KMS-11 (cell line): ENCODE results near the gene AKAP13.

Source experiments
- H2AFZ ChIP-seq: fragments of 200-600 bp; sonication (generic); 2 replicates; pipeline ENCODE4 v1.6.1; 2016; ENCODE audit warnings: antibody characterized with exemption, mixed run types, low read depth
- H3K27ac ChIP-seq: fragments of 200-600 bp; sonication (generic); 2 replicates; pipeline ENCODE4 v1.6.1; 2016; ENCODE audit warnings: mild to moderate bottlenecking, mixed run types
- H3K27me3 ChIP-seq: fragments of 200-600 bp; sonication (generic); 2 replicates; pipeline ENCODE4 v1.6.1; 2017; ENCODE audit warnings: mild to moderate bottlenecking, low read depth, mixed run types, moderate library complexity; ENCODE audit not compliant: insufficient read depth
- H3K36me3 ChIP-seq: fragments of 200-600 bp; sonication (generic); 2 replicates; pipeline ENCODE4 v1.6.1; 2017; ENCODE audit warnings: mild to moderate bottlenecking, mixed run types; ENCODE audit not compliant: insufficient read depth
- H3K4me1 ChIP-seq: fragments of 200-600 bp; sonication (generic); 2 replicates; pipeline ENCODE4 v1.6.1; 2016; ENCODE audit warnings: mild to moderate bottlenecking, low read depth, mixed run types; ENCODE audit not compliant: poor library complexity, severe bottlenecking
- H3K4me2 ChIP-seq: fragments of 200-600 bp; sonication (generic); 2 replicates; pipeline ENCODE4 v1.7.0; 2016; ENCODE audit warnings: mild to moderate bottlenecking, mixed run types
- H3K4me3 ChIP-seq: fragments of 200-600 bp; sonication (generic); IDR thresholded peaks from 2 replicates; pipeline ENCODE4 v1.6.1; 2017; ENCODE audit warnings: low read depth, low read length, mixed read lengths; ENCODE audit not compliant: insufficient read depth
- H3K79me2 ChIP-seq: fragments of 200-600 bp; sonication (generic); 2 replicates; pipeline ENCODE4 v1.6.1; 2016; ENCODE audit warnings: low read depth, mixed run types; ENCODE audit not compliant: insufficient read depth
- H3K9ac ChIP-seq: fragments of 200-600 bp; sonication (generic); 2 replicates; pipeline ENCODE4 v1.6.1; 2016; ENCODE audit warnings: mild to moderate bottlenecking, mixed run types
- H4K20me1 ChIP-seq: fragments of 200-600 bp; sonication (generic); 2 replicates; pipeline ENCODE4 v1.6.1; 2016; ENCODE audit warnings: mild to moderate bottlenecking, mixed run types; ENCODE audit not compliant: insufficient read depth
- TF ChIP-seq, protein P1 (sequence below): fragments of 200-600 bp; sonication (generic); conservative IDR thresholded peaks from 2 replicates; pipeline ENCODE4 v1.6.1; 2017; ENCODE audit warnings: low read depth, mild to moderate bottlenecking, antibody characterized with exemption, low read length, moderate library complexity, mixed read lengths

Gene AKAP13

DNA sequence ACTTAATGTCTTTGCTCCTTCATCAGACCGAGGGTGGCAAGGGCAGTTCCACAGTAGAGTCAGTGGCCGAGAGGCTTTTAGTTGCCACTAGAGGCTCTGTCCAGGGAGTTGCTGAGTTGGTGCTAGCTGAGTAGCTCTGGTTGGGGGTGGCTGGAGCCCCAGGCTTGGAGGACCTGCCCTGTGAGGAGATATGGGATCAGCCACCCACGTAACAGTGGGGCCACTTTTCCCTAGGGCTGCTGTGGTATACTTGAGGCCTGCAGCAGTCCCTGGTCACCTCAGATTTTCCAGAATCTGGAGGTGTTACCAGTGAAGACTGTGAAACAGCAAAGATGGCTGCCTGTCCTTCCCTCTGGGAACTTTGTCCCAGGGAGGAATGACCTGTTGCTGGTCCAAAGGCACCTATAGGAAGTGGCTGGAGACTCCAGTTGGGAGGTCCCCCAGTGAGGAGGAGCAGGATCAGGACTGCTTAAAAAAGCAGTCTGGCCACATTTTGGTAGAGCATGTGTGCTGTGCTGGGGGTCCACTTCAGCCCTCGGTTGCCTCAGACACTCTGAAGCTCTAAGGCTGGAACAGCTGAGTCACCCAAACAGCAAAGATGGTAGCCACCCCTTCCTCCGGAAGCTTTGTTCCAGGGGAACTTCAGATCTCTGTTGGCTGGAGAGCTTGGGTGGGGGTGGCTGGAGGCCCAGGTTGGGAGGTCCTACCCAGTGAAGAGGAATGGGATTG is 72.9 kb downstream of the AKAP13 start:
- H3K79me2 ChIP-seq, result peaks cover 5% of the 10 kb centered on the region; the same call in 1 of the 2 replicates
- H3K27ac ChIP-seq, result no peak overlapping the region
- no peaks in the 10 kb centered on the region for H3K36me3 ChIP-seq
- TF ChIP-seq, protein P1, sequence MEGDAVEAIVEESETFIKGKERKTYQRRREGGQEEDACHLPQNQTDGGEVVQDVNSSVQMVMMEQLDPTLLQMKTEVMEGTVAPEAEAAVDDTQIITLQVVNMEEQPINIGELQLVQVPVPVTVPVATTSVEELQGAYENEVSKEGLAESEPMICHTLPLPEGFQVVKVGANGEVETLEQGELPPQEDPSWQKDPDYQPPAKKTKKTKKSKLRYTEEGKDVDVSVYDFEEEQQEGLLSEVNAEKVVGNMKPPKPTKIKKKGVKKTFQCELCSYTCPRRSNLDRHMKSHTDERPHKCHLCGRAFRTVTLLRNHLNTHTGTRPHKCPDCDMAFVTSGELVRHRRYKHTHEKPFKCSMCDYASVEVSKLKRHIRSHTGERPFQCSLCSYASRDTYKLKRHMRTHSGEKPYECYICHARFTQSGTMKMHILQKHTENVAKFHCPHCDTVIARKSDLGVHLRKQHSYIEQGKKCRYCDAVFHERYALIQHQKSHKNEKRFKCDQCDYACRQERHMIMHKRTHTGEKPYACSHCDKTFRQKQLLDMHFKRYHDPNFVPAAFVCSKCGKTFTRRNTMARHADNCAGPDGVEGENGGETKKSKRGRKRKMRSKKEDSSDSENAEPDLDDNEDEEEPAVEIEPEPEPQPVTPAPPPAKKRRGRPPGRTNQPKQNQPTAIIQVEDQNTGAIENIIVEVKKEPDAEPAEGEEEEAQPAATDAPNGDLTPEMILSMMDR, result no peak
- H3K27me3 ChIP-seq, result no peaks in the 10 kb centered on the region
- no peaks in the 10 kb centered on the region for H4K20me1 ChIP-seq
- no peak overlapping the region for H3K9ac ChIP-seq
- H3K4me2 ChIP-seq, result no peak overlapping the region
- no peaks in the 10 kb centered on the region for H3K4me1 ChIP-seq
- no peak overlapping the region for H3K4me3 ChIP-seq
- no peak overlapping the region for H2AFZ ChIP-seq

DNA sequence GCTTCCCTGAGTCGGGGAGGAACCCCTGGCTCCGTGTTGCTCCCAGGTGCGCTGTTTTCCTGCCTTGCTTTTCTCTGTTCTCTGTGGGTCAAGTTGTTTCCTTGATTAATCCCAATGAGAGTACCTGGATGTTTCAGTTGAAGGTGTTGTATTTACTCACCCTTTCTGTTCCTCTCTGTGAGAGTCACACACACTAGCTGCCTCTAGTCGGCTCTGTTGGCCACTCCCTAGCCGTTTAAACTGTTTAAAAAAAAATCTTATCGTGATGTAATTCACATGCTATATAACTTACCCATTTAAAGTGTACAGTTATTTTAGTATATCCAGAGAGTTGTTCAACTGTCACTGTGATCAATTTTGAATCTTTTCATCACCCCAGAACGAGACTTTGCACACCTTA is 74.0 kb downstream of the AKAP13 start:
- peaks cover under 1% of the 10 kb centered on the region; the same call in 1 of the 2 replicates for H3K79me2 ChIP-seq

DNA sequence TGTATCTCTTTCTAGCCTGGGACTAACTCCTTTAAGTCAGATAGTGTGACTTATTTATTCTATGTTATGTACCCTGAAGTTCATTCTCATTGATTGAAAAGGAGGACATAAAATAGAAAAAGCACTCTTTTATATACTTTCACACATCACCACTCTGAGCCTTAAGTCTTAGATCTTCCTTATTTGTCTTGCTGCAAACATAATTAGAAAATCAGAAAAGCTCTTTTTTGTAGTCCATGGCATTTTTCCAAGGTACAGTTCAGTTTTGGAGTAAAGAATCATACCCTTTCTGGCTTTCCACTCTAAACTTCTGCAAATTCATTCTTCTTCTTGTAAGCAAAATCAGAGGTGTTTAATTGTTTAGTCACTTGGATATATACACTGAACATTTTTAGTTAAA is 75.5 kb downstream of the AKAP13 start:
- H3K27ac ChIP-seq, result no peak overlapping the region
- no peak overlapping the region for H3K4me3 ChIP-seq
- no peak overlapping the region for H2AFZ ChIP-seq
- H3K79me2 ChIP-seq, result no peaks in the 10 kb centered on the region; the same call in 1 of the 2 replicates
- no peaks in the 10 kb centered on the region for H4K20me1 ChIP-seq
- H3K4me1 ChIP-seq, result no peaks in the 10 kb centered on the region
- H3K9ac ChIP-seq, result no peak overlapping the region
- TF ChIP-seq, protein P1, result no peak
- no peaks in the 10 kb centered on the region for H3K27me3 ChIP-seq
- no peak overlapping the region for H3K4me2 ChIP-seq
- no peaks in the 10 kb centered on the region for H3K36me3 ChIP-seq

More for the DNA sequence above, 74.0 kb downstream of the AKAP13 start:
- H3K9ac ChIP-seq, result no peak overlapping the region
- no peaks in the 10 kb centered on the region for H3K27me3 ChIP-seq
- TF ChIP-seq, protein P1, result no peak
- no peak overlapping the region for H2AFZ ChIP-seq
- no peak overlapping the region for H3K4me2 ChIP-seq
- H3K4me3 ChIP-seq, result no peak overlapping the region
- H4K20me1 ChIP-seq, result no peaks in the 10 kb centered on the region
- no peak overlapping the region for H3K27ac ChIP-seq
- H3K36me3 ChIP-seq, result no peaks in the 10 kb centered on the region
- H3K4me1 ChIP-seq, result no peaks in the 10 kb centered on the region

DNA sequence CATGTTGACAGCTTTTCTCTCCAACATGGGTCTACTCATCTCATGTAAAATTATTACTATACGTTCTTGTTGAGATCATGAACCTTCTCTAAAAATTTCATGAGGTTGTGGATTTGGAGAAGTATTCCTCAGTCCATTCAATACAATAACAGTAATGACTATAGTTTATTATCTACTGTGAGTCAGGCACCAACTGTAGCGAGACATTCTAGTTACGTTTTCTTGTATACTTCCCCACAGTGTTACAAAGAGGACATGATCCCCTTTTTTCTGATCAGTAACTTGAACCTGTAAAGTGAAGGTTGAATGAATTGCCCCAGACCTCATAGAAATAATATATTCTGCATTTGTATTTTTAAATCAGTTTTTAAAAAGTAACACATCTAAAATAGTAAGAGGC is 76.4 kb downstream of the AKAP13 start:
- Histone ChIP-seq H3K9ac (no peak overlapping the region), H3K4me1 (no peaks in the 10 kb centered on the region), H3K36me3 (no peaks in the 10 kb centered on the region), H3K79me2 (no peaks in the 10 kb centered on the region; the same call in 1 of the 2 replicates), H3K4me2 (no peak overlapping the region), H3K4me3 (no peak overlapping the region), H3K27ac (no peak overlapping the region), H3K27me3 (no peaks in the 10 kb centered on the region), H4K20me1 (no peaks in the 10 kb centered on the region), H2AFZ (no peak overlapping the region)
- TF ChIP-seq, protein P1, result no peak
